NK-92 (cell line): ENCODE results near the gene CLCA2.
"Not testable (repeated sequence)": the region's sequence is repeated elsewhere in the genome, so short reads cannot be mapped to it uniquely, and the experiment has no call there.

ENCODE experiments used
- DNase-seq: peaks from one replicate; lab custom pipeline; 2025; ENCODE audit not compliant: unreplicated experiment; lab: John Stamatoyannopoulos, UW

The CLCA2 gene

GRCh38 chr1:86472767-86473166 lies 48.8 kb downstream of the CLCA2 start:
- no peak for DNase-seq

- no peak for DNase-seq
These were observed 53.3 kb downstream of the CLCA2 start for GRCh38 chr1:86477256-86477655.

GRCh38 chr1:86477682-86478081 lies 53.7 kb downstream of the CLCA2 start:
- DNase-seq: no peak

GRCh38 chr1:86478416-86479156 lies 54.6 kb downstream of the CLCA2 start:
- no peak for DNase-seq

- no peak for DNase-seq
These were observed 58.0 kb downstream of the CLCA2 start for GRCh38 chr1:86481966-86482365.

GRCh38 chr1:86487131-86487810 lies 63.3 kb downstream of the CLCA2 start:
- no peak for DNase-seq

GRCh38 chr1:86487811-86488141 lies 63.8 kb downstream of the CLCA2 start:
- DNase-seq: no peak

- DNase-seq: no peak
These were observed 65.4 kb downstream of the CLCA2 start for GRCh38 chr1:86489242-86489878.

GRCh38 chr1:86491171-86491950 lies 67.4 kb downstream of the CLCA2 start:
- DNase-seq: no peak

GRCh38 chr1:86498281-86498680 lies 74.3 kb downstream of the CLCA2 start:
- DNase-seq: no peak

GRCh38 chr1:86499987-86500593 lies 76.1 kb downstream of the CLCA2 start:
- no peak for DNase-seq

- no peak for DNase-seq
These were observed 76.7 kb downstream of the CLCA2 start for GRCh38 chr1:86500714-86501113.

GRCh38 chr1:86502125-86502646 lies 78.2 kb downstream of the CLCA2 start:
- DNase-seq: not testable (repeated sequence)

GRCh38 chr1:86502721-86503405 lies 78.9 kb downstream of the CLCA2 start:
- DNase-seq: no peak

GRCh38 chr1:86503406-86504136 lies 79.6 kb downstream of the CLCA2 start:
- DNase-seq: no peak

- no peak for DNase-seq
These were observed 80.1 kb downstream of the CLCA2 start for GRCh38 chr1:86504137-86504479.

GRCh38 chr1:86504895-86505563 lies 81.1 kb downstream of the CLCA2 start:
- DNase-seq: no peak

- no peak for DNase-seq
These were observed 81.6 kb downstream of the CLCA2 start for GRCh38 chr1:86505564-86505902.
